Endodermal cell (in vitro differentiated cells): Measurements from ENCODE around the gene DGKD. TPM values are rescaled to one million over a fixed set of nuclear protein-coding genes. Genes with fewer than 3 reads are reported as not detected.

ENCODE experiments used
- DNase-seq: peaks from one replicate; pipeline ENCODE4 v3.0.0-alpha.2; 2017
- H3K27ac ChIP-seq: 2 replicates; pipeline ENCODE4 v1.5.1; 2013; ENCODE audit warnings: mild to moderate bottlenecking, low read depth, low read length, moderate library complexity
- H3K27me3 ChIP-seq: 2 replicates; pipeline ENCODE4 v1.6.1; 2013; ENCODE audit warnings: mild to moderate bottlenecking, low read length, moderate library complexity; ENCODE audit not compliant: insufficient read depth, control insufficient read depth, poor library complexity, severe bottlenecking
- H3K36me3 ChIP-seq: 2 replicates; pipeline ENCODE4 v1.7.0; 2013; ENCODE audit warnings: mild to moderate bottlenecking, low read length, moderate library complexity; ENCODE audit not compliant: control insufficient read depth, insufficient read depth
- H3K4me1 ChIP-seq: one replicate; pipeline ENCODE4 v1.7.0; 2013; ENCODE audit warnings: low read length; ENCODE audit not compliant: control insufficient read depth, insufficient read depth
- H3K4me3 ChIP-seq: 2 replicates; pipeline ENCODE4 v1.5.1; 2013; ENCODE audit warnings: mild to moderate bottlenecking, low read length, moderate library complexity
- H3K9ac ChIP-seq: 2 replicates; pipeline ENCODE4 v1.6.1; 2013; ENCODE audit warnings: mild to moderate bottlenecking, low read length, moderate library complexity; ENCODE audit not compliant: poor library complexity, severe bottlenecking; ENCODE audit errors: extremely low read depth
- H3K9me3 ChIP-seq: 2 replicates; pipeline ENCODE4 v1.6.1; 2013; ENCODE audit warnings: mild to moderate bottlenecking, low read length, moderate library complexity; ENCODE audit not compliant: control insufficient read depth
- H3K27ac Mint-ChIP-seq: 2 replicates; pipeline ENCODE4 v1.8.0; 2020; ENCODE audit warnings: mixed read lengths
- H3K27me3 Mint-ChIP-seq: 2 replicates; pipeline ENCODE4 v1.8.0; 2021; ENCODE audit warnings: mild to moderate bottlenecking, mixed read lengths; ENCODE audit not compliant: insufficient read depth
- H3K36me3 Mint-ChIP-seq: 2 replicates; pipeline ENCODE4 v1.8.0; 2020; ENCODE audit warnings: low read depth, mixed read lengths
- H3K4me1 Mint-ChIP-seq: 2 replicates; pipeline ENCODE4 v1.8.0; 2020; ENCODE audit warnings: mixed read lengths
- H3K4me3 Mint-ChIP-seq: 2 replicates; pipeline ENCODE4 v1.8.0; 2020; ENCODE audit warnings: mild to moderate bottlenecking, moderate library complexity, mixed read lengths
- H3K9me3 Mint-ChIP-seq: 2 replicates; pipeline ENCODE4 v1.8.0; 2020; ENCODE audit warnings: mild to moderate bottlenecking, mixed read lengths
- CTCF ChIP-seq: fragments of 200-600 bp; sonication (generic); conservative IDR thresholded peaks from 2 replicates; pipeline ENCODE4 v1.5.0; 2021; ENCODE audit warnings: antibody characterized with exemption, mild to moderate bottlenecking
- WGBS, 2 experiments: methylation state at CpG; one replicate each; pipeline versions ENCODE4 v1.1.5 to v1.1.7; 2013; ENCODE audit warnings: missing lambda C conversion rate in 2 of 2, mixed read lengths in 1 of 2; ENCODE audit not compliant: insufficient coverage in 1 of 2, insufficient read length in 1 of 2; 5-methylcytosine and 5-hydroxymethylcytosine counted together
- total RNA-seq, 2 donors: library from RNA; stranded (reverse); fragmentation: NEBNext Ultra II Directional in 1 of 2; extraction: Animal tissue kit (Norgen Biotek cat#: 25700) in 1 of 2; gene quantifications; 2 replicates in 1 of 2; 3 replicates in 1 of 2; pipeline ENCODE4 v1.2.1, GENCODE V29; 2021

The DGKD gene
- total RNA-seq, 2 donors from 2014 or later: 39.2 to 46.9 TPM

GRCh38 chr2:233369897-233370685 lies 15.8 kb downstream of the DGKD start:
- H3K36me3 Mint-ChIP-seq: peaks cover 2% of the 10 kb centered on the region
- H3K36me3 ChIP-seq: no peaks in the 10 kb centered on the region
- no peaks in the 10 kb centered on the region for H3K27me3 Mint-ChIP-seq
- no peak overlapping the region for H3K4me3 Mint-ChIP-seq
- H3K9me3 ChIP-seq: no peaks in the 10 kb centered on the region
- peaks cover 2% of the 10 kb centered on the region for H3K4me1 Mint-ChIP-seq
- H3K4me1 ChIP-seq: no peaks in the 10 kb centered on the region
- no peaks in the 10 kb centered on the region for H3K9me3 Mint-ChIP-seq
- no peak for DNase-seq
- TF ChIP-seq CTCF: no peak
- no peaks in the 10 kb centered on the region for H3K27me3 ChIP-seq
- H3K27ac ChIP-seq: no peak overlapping the region
- WGBS, 2 experiments: 92 to 100% methylated on average over 2 to 9 of the region's 9 CpGs
- H3K9ac ChIP-seq: no peak overlapping the region
- no peak overlapping the region for H3K27ac Mint-ChIP-seq
- no peak overlapping the region for H3K4me3 ChIP-seq

GRCh38 chr2:233371641-233372040 lies 17.3 kb downstream of the DGKD start:
- H3K27ac Mint-ChIP-seq: no peak overlapping the region
- H3K4me1 ChIP-seq: no peaks in the 10 kb centered on the region

GRCh38 chr2:233372855-233373254 lies 18.6 kb downstream of the DGKD start:
- 94 to 97% methylated on average over 6 to 8 of the region's 8 CpGs for WGBS, 2 experiments
- no peaks in the 10 kb centered on the region for H3K27me3 Mint-ChIP-seq
- H3K4me3 Mint-ChIP-seq: no peak overlapping the region
- no peaks in the 10 kb centered on the region for H3K36me3 ChIP-seq
- H3K9me3 Mint-ChIP-seq: no peaks in the 10 kb centered on the region
- H3K4me3 ChIP-seq: no peak overlapping the region
- H3K4me1 Mint-ChIP-seq: peaks cover 9% of the 10 kb centered on the region
- H3K27ac Mint-ChIP-seq: no peak overlapping the region
- H3K27me3 ChIP-seq: no peaks in the 10 kb centered on the region
- no peaks in the 10 kb centered on the region for H3K9me3 ChIP-seq
- H3K27ac ChIP-seq: no peak overlapping the region
- no peak overlapping the region for H3K9ac ChIP-seq
- peaks cover 12% of the 10 kb centered on the region for H3K36me3 Mint-ChIP-seq
- no peak for TF ChIP-seq CTCF
- DNase-seq: no peak
- no peaks in the 10 kb centered on the region for H3K4me1 ChIP-seq

More at GRCh38 chr2:233371641-233372040, 17.3 kb downstream of the DGKD start:
- Histone ChIP-seq H3K9ac (no peak overlapping the region), H3K27me3 (no peaks in the 10 kb centered on the region), H3K9me3 (no peaks in the 10 kb centered on the region), H3K36me3 (no peaks in the 10 kb centered on the region), H3K4me3 (no peak overlapping the region), H3K27ac (no peak overlapping the region)
- Mint-ChIP-seq H3K9me3 (no peaks in the 10 kb centered on the region), H3K27me3 (no peaks in the 10 kb centered on the region), H3K4me1 (peaks cover 9% of the 10 kb centered on the region), H3K4me3 (no peak overlapping the region), H3K36me3 (peaks cover 4% of the 10 kb centered on the region)
- no peak for TF ChIP-seq CTCF
- DNase-seq: no peak
- 88 to 100% methylated on average over 1 of the region's 2 CpGs for WGBS, 2 experiments
